B cell (primary cell): ENCODE results near the gene TFF2. TPM values are rescaled to one million over a fixed set of nuclear protein-coding genes. Genes with fewer than 3 reads are reported as not detected.

Experiments used
- ATAC-seq: fragments of 200-7000 bp; cut with Tn5 transposase; one replicate; pipeline ENCODE4 v1.10.0; 2021; ENCODE audit warnings: low read depth, mild to moderate bottlenecking, moderate number of reproducible peaks, moderate library complexity
- CTCF ChIA-PET: fragments of 350-600 bp; sonication (Branson Sonifier 250); formaldehyde crosslinking; loops from one replicate; lab custom pipeline; 2021; ENCODE audit warnings: antibody characterized with exemption, inconsistent platforms; lab: Charles Lee
- POLR2A ChIA-PET: fragments of 350-600 bp; sonication (Branson Sonifier 250); formaldehyde crosslinking; loops from one replicate; lab custom pipeline; 2021; ENCODE audit warnings: antibody characterized with exemption; lab: Charles Lee
- DNase-seq: peaks from one replicate; pipeline ENCODE4 v3.0.0; 2013
- H2AFZ ChIP-seq: 2 replicates; pipeline ENCODE4 v1.6.1; 2012; ENCODE audit warnings: mild to moderate bottlenecking, low read depth, low read length; ENCODE audit not compliant: insufficient read depth, poor library complexity, severe bottlenecking
- H3K27ac ChIP-seq, 2 donors: 1 replicate in 1 of 2; 2 replicates in 1 of 2; pipeline ENCODE4 v1.5.1; 2012 to 2013; ENCODE audit warnings: low read length in 2 of 2, mild to moderate bottlenecking in 2 of 2, moderate library complexity in 1 of 2
- H3K27me3 ChIP-seq, 4 experiments: fragments of 200-600 bp in 1 of 4; sonication (generic) in 1 of 4; replicated peaks in 1 of 4; 1 replicate in 2 of 4; 2 replicates in 2 of 4; pipeline versions ENCODE4 v1.6.1 to v1.7.0; 2013 to 2016; ENCODE audit warnings: low read length in 3 of 4, mild to moderate bottlenecking in 2 of 4, mixed read lengths in 1 of 4, moderate library complexity in 1 of 4; ENCODE audit not compliant: insufficient read depth in 4 of 4, control insufficient read depth in 3 of 4; ENCODE audit errors: control extremely low read depth in 1 of 4
- H3K36me3 ChIP-seq, 2 experiments: replicated peaks in 1 of 2; 1 replicate in 1 of 2; 2 replicates in 1 of 2; pipeline versions ENCODE4 v1.6.1 to v1.7.1; 2013; ENCODE audit warnings: low read length in 1 of 2; ENCODE audit not compliant: insufficient read depth in 2 of 2, control insufficient read depth in 1 of 2; ENCODE audit errors: control extremely low read depth in 1 of 2, extremely low read depth in 1 of 2
- H3K4me1 ChIP-seq, 2 donors: fragments of 200-600 bp in 1 of 2; sonication (generic) in 1 of 2; 1 replicate in 1 of 2; 2 replicates in 1 of 2; pipeline versions ENCODE4 v1.5.1 to v1.6.1; 2013 to 2017; ENCODE audit warnings: low read length in 2 of 2; ENCODE audit not compliant: control insufficient read depth in 2 of 2, insufficient read depth in 2 of 2
- H3K4me2 ChIP-seq: replicated peaks from 2 replicates; pipeline ENCODE3; 2012; ENCODE audit warnings: mild to moderate bottlenecking, low read depth, low read length; ENCODE audit not compliant: poor library complexity, severe bottlenecking
- H3K4me3 ChIP-seq, 5 experiments: fragments of 200-600 bp in 1 of 5; sonication (generic) in 1 of 5; 1 replicate in 3 of 5; 2 replicates in 2 of 5; pipeline versions ENCODE4 v1.5.1 to v1.7.0; 2011 to 2016; ENCODE audit warnings: low read length in 4 of 5, mild to moderate bottlenecking in 4 of 5, low read depth in 2 of 5, control low read depth in 1 of 5, moderate library complexity in 1 of 5; ENCODE audit not compliant: insufficient read depth in 1 of 5; ENCODE audit errors: control extremely low read depth in 1 of 5, extremely low read depth in 1 of 5
- H3K79me2 ChIP-seq: fragments of 200-600 bp; sonication (generic); one replicate; pipeline ENCODE4 v1.6.0; 2016; ENCODE audit warnings: low read length; ENCODE audit not compliant: control insufficient read depth, insufficient read depth
- H3K9ac ChIP-seq: fragments of 200-600 bp; sonication (generic); 2 replicates; pipeline ENCODE4 v1.6.1; 2017; ENCODE audit warnings: mild to moderate bottlenecking, low read length, moderate library complexity
- H3K9me3 ChIP-seq, 3 donors: one replicate each; pipeline versions ENCODE4 v1.6.1 to v1.7.1; 2013; ENCODE audit warnings: low read length in 2 of 3; ENCODE audit not compliant: control insufficient read depth in 2 of 3, insufficient read depth in 1 of 3; ENCODE audit errors: control extremely low read depth in 1 of 3
- H4K20me1 ChIP-seq: 2 replicates; pipeline ENCODE4 v1.6.0; 2012; ENCODE audit warnings: mild to moderate bottlenecking, low read length; ENCODE audit not compliant: insufficient read depth, control insufficient read depth, poor library complexity, severe bottlenecking
- H3K27ac Mint-ChIP-seq: one replicate; pipeline ENCODE4 v1.8.0; 2021; ENCODE audit warnings: mixed read lengths
- H3K27me3 Mint-ChIP-seq: one replicate; pipeline ENCODE4 v1.8.0; 2021; ENCODE audit warnings: mixed read lengths
- H3K4me1 Mint-ChIP-seq: one replicate; pipeline ENCODE4 v1.8.0; 2021; ENCODE audit warnings: mixed read lengths
- H3K4me3 Mint-ChIP-seq: one replicate; pipeline ENCODE4 v1.8.0; 2021; ENCODE audit warnings: mixed read lengths
- H3K9me3 Mint-ChIP-seq: one replicate; pipeline ENCODE4 v1.8.0; 2022; ENCODE audit warnings: mixed read lengths; ENCODE audit not compliant: insufficient read depth
- CTCF ChIP-seq: fragments of 200-600 bp; IDR thresholded peaks from one replicate; pipeline ENCODE4 v1.8.0; 2022; ENCODE audit warnings: antibody characterized with exemption, mild to moderate bottlenecking
- EZH2 ChIP-seq: IDR thresholded peaks from 2 replicates; pipeline ENCODE4 v1.6.1; 2012; ENCODE audit warnings: borderline replicate concordance, low read depth, mild to moderate bottlenecking, moderate library complexity, low read length; ENCODE audit not compliant: insufficient read depth, poor library complexity, severe bottlenecking
- WGBS: methylation state at CpG from one replicate; pipeline ENCODE4 v1.1.5; 2013; ENCODE audit warnings: missing lambda C conversion rate; ENCODE audit not compliant: insufficient coverage; 5-methylcytosine and 5-hydroxymethylcytosine counted together
- intact Hi-C: fragments of 100-400 bp; cut with micrococcal nuclease; formaldehyde crosslinking; loops from one replicate; pipeline ENCODE4 v1.10.0; 2022
- polyA plus RNA-seq: library from polyadenylated mRNA; depleted of rRNA; stranded (reverse); fragments of >200 nt; gene quantifications from 2 replicates; pipeline ENCODE4 v1.2.3, GENCODE V29; 2012
- total RNA-seq, 2 donors: library from RNA; stranded (reverse); fragments of 120-200 nt in 1 of 2; gene quantifications; 1 replicate in 1 of 2; 2 replicates in 1 of 2; pipeline versions ENCODE4 v1.2.3 to v1.2.4, GENCODE V29; 2013 to 2022

Gene TFF2
- total and polyA plus RNA-seq, 2 donors (not counting 1 experiment from before 2014, with no cell fraction given): not detected

- Histone ChIP-seq H3K9me3 (peaks cover 0 to 3% (median 0%) of the 10 kb centered on the region in 3 donors), H4K20me1 (no peaks in the 10 kb centered on the region), H3K4me3 (no peak overlapping the region), H3K4me1 (peaks cover 7 to 14% of the 10 kb centered on the region in 2 donors), H2AFZ (no peak overlapping the region), H3K4me2 (no peak overlapping the region), H3K36me3 (no peaks in the 10 kb centered on the region), H3K9ac (no peak overlapping the region), H3K27me3 (peaks cover 0 to 42% (median 13%) of the 10 kb centered on the region in 4 experiments), H3K27ac (no peak overlapping the region), H3K79me2 (no peaks in the 10 kb centered on the region)
- no peak overlapping the region for H3K27ac Mint-ChIP-seq
- H3K9me3 Mint-ChIP-seq: no peaks in the 10 kb centered on the region
- intact Hi-C loops: no loop called here
- no peak overlapping the region for H3K4me3 Mint-ChIP-seq
- DNase-seq (no peak), ATAC-seq (no peak)
- 60% methylated on average over 11 of the region's 17 CpGs for WGBS
- peaks cover 5% of the 10 kb centered on the region for H3K4me1 Mint-ChIP-seq
- H3K27me3 Mint-ChIP-seq: peaks cover 26% of the 10 kb centered on the region
- CTCF ChIA-PET: interaction anchor here (0.6 to 4.8 kb wide), 7 partner anchors 11 to 398 kb away, joined by 3 to 29 read pairs (median 5); no protein-coding TSS in a partner anchor
- POLR2A ChIA-PET: no interaction called here
- TF ChIP-seq EZH2 (no peak), CTCF (no peak)
Measured at GRCh38 chr21:42308161-42308913, 42.5 kb downstream of the TFF2 start.

- Mint-ChIP-seq H3K4me3 (no peak overlapping the region), H3K9me3 (no peaks in the 10 kb centered on the region), H3K4me1 (peaks cover 8% of the 10 kb centered on the region), H3K27me3 (peaks cover 26% of the 10 kb centered on the region), H3K27ac (no peak overlapping the region)
- no peak overlapping the region for H2AFZ ChIP-seq
- H4K20me1 ChIP-seq: no peaks in the 10 kb centered on the region
- ATAC-seq: no peak
- H3K27me3 ChIP-seq: peaks cover 0 to 42% (median 13%) of the 10 kb centered on the region in 4 experiments
- ChIA-PET CTCF (interaction anchor here (0.6 kb wide), 1 partner anchor 38 kb away, joined by 3 read pairs; no protein-coding TSS in a partner anchor), POLR2A (no interaction called here)
- H3K79me2 ChIP-seq: no peaks in the 10 kb centered on the region
- no peaks in the 10 kb centered on the region for H3K36me3 ChIP-seq
- no peak overlapping the region for H3K27ac ChIP-seq
- WGBS: 46% methylated on average over 5 of the region's 5 CpGs
- H3K4me3 ChIP-seq: no peak overlapping the region
- intact Hi-C loops: no loop called here
- H3K4me1 ChIP-seq: peaks cover 7 to 14% of the 10 kb centered on the region in 2 donors
- no peak overlapping the region for H3K9ac ChIP-seq
- peaks cover 0 to 3% (median 0%) of the 10 kb centered on the region in 3 donors for H3K9me3 ChIP-seq
- H3K4me2 ChIP-seq: no peak overlapping the region
- no peak for DNase-seq
- TF ChIP-seq CTCF (no peak), EZH2 (no peak)
Measured at GRCh38 chr21:42307106-42307505, 43.7 kb downstream of the TFF2 start.
